Neural cell (in vitro differentiated cells): ENCODE data around the gene SPTSSA. TPM values are rescaled to one million over a fixed set of nuclear protein-coding genes. Genes with fewer than 3 reads are reported as not detected.

Experiments
- H2AFZ ChIP-seq: fragments of 200-600, 300-800 bp; sonication (generic), shearing (Covaris generic); 2 replicates; pipeline ENCODE4 v1.6.0; 2014; ENCODE audit warnings: low read depth, mild to moderate bottlenecking, antibody characterized with exemption, low read length, moderate library complexity
- H3F3A ChIP-seq: fragments of 200-600 bp; shearing (Covaris generic); 2 replicates; pipeline ENCODE4 v1.6.1; 2016; ENCODE audit warnings: mild to moderate bottlenecking, moderate library complexity, mixed read lengths, antibody characterized with exemption, low read length; ENCODE audit not compliant: insufficient read depth, poor library complexity, severe bottlenecking
- H3K27ac ChIP-seq: fragments of 200-600, 300-800 bp; sonication (generic), shearing (Covaris generic); 2 replicates; pipeline ENCODE4 v1.5.1; 2014; ENCODE audit warnings: mild to moderate bottlenecking, low read length, moderate library complexity
- H3K27me3 ChIP-seq: fragments of 300-800, 200-600 bp; sonication (generic), shearing (Covaris generic); 2 replicates; pipeline ENCODE4 v1.6.0; 2014; ENCODE audit warnings: mild to moderate bottlenecking, low read depth, low read length, moderate library complexity; ENCODE audit not compliant: insufficient read depth
- H3K36me3 ChIP-seq: fragments of 300-800, 200-600 bp; sonication (generic), shearing (Covaris generic); 2 replicates; pipeline ENCODE4 v1.5.1; 2014; ENCODE audit warnings: mild to moderate bottlenecking, antibody characterized with exemption, low read length, moderate library complexity; ENCODE audit not compliant: insufficient read depth
- H3K4me2 ChIP-seq: fragments of 300-800, 200-600 bp; sonication (generic), shearing (Covaris generic); 2 replicates; pipeline ENCODE4 v1.6.0; 2014; ENCODE audit warnings: mild to moderate bottlenecking, low read length
- H3K4me3 ChIP-seq: fragments of 300-800, 200-600 bp; sonication (generic), shearing (Covaris generic); 2 replicates; pipeline ENCODE4 v1.5.1; 2014; ENCODE audit warnings: mild to moderate bottlenecking, low read length, moderate library complexity
- H3K79me2 ChIP-seq: fragments of 200-600 bp; shearing (Covaris generic); replicated peaks from 2 replicates; pipeline ENCODE4 v1.6.0; 2014; ENCODE audit warnings: mild to moderate bottlenecking, low read length, moderate library complexity; ENCODE audit not compliant: insufficient read depth
- H3K9ac ChIP-seq: fragments of 300-800, 200-600 bp; sonication (generic), shearing (Covaris generic); 2 replicates; pipeline ENCODE4 v1.6.1; 2016; ENCODE audit warnings: mild to moderate bottlenecking, low read length, mixed read lengths
- H3K9me2 ChIP-seq: fragments of 200-600 bp; shearing (Covaris generic); 2 replicates; pipeline ENCODE4 v1.6.1; 2016; ENCODE audit warnings: mild to moderate bottlenecking, low read length, mixed read lengths; ENCODE audit not compliant: insufficient read depth
- H3K9me3 ChIP-seq: fragments of 200-600, 300-800 bp; sonication (generic), shearing (Covaris generic); 2 replicates; pipeline ENCODE4 v1.6.1; 2016; ENCODE audit warnings: mild to moderate bottlenecking, mixed run types, low read length, moderate library complexity, mixed read lengths
- H4K20me1 ChIP-seq: fragments of 200-600 bp; shearing (Covaris generic); 2 replicates; pipeline ENCODE4 v1.6.1; 2016; ENCODE audit warnings: mild to moderate bottlenecking, mixed run types; ENCODE audit not compliant: insufficient read depth
- CTCF ChIP-seq: fragments of 450-650 bp; IDR thresholded peaks from 2 replicates; pipeline ENCODE4 v1.5.1; 2014; ENCODE audit warnings: antibody characterized with exemption, mild to moderate bottlenecking, moderate library complexity; ENCODE audit not compliant: poor library complexity, severe bottlenecking
- EP300 ChIP-seq: fragments of 450-650 bp; conservative IDR thresholded peaks from 2 replicates; pipeline ENCODE4 v1.6.1; 2014; ENCODE audit warnings: antibody characterized with exemption, mild to moderate bottlenecking, moderate library complexity; ENCODE audit not compliant: poor library complexity, severe bottlenecking
- EZH2 ChIP-seq: fragments of 200-600, 300-800 bp; shearing (Covaris generic), sonication (generic); IDR thresholded peaks from 2 replicates; pipeline ENCODE4 v1.6.1; 2014; ENCODE audit warnings: antibody characterized with exemption, low read length, borderline replicate concordance, mild to moderate bottlenecking; ENCODE audit not compliant: insufficient read depth, poor library complexity, severe bottlenecking
- MXI1 ChIP-seq: fragments of 450-650 bp; conservative IDR thresholded peaks from 2 replicates; pipeline ENCODE4 v1.6.1; 2014; ENCODE audit warnings: antibody characterized with exemption, mild to moderate bottlenecking; ENCODE audit not compliant: poor library complexity, severe bottlenecking
- POLR2AphosphoS5 ChIP-seq: IDR thresholded peaks from 2 replicates; pipeline ENCODE4 v1.6.1; 2012
- RAD21 ChIP-seq: fragments of 450-650 bp; conservative IDR thresholded peaks from 2 replicates; pipeline ENCODE4 v1.6.1; 2014; ENCODE audit warnings: antibody characterized with exemption, mild to moderate bottlenecking, moderate library complexity
- REST ChIP-seq: IDR thresholded peaks from 2 replicates; pipeline ENCODE4 v1.6.1; 2012; ENCODE audit warnings: borderline replicate concordance
- TAF1 ChIP-seq: IDR thresholded peaks from 2 replicates; pipeline ENCODE4 v1.6.1; 2012; ENCODE audit warnings: low read depth
- polyA plus RNA-seq: library from polyadenylated mRNA; depleted of rRNA; stranded (reverse); fragments of >200 nt; gene quantifications from 2 replicates; pipeline ENCODE4 v1.2.3, GENCODE V29; 2014

Gene SPTSSA
- polyA plus RNA-seq, 1 donor from 2014 or later, result 16.0 TPM

- no peak overlapping the region for H3K9ac ChIP-seq
- H3K9me3 ChIP-seq, result no peaks in the 10 kb centered on the region
- H3K4me2 ChIP-seq, result no peak overlapping the region
- no peak overlapping the region for H3K4me3 ChIP-seq
- no peak for TF ChIP-seq MXI1
- no peak for TF ChIP-seq REST
- H3K79me2 ChIP-seq, result no peaks in the 10 kb centered on the region
- H2AFZ ChIP-seq, result no peak overlapping the region
- no peak overlapping the region for H3K27ac ChIP-seq
- H3K9me2 ChIP-seq, result no peaks in the 10 kb centered on the region
- H3K36me3 ChIP-seq, result no peaks in the 10 kb centered on the region
- no peaks in the 10 kb centered on the region for H3F3A ChIP-seq
- H4K20me1 ChIP-seq, result no peaks in the 10 kb centered on the region
- no peaks in the 10 kb centered on the region for H3K27me3 ChIP-seq
Measured at GRCh38 chr14:34436960-34437728, 24.9 kb downstream of the SPTSSA start.

- Histone ChIP-seq H3K9me3 (no peaks in the 10 kb centered on the region), H3K4me3 (no peak overlapping the region), H3K36me3 (no peaks in the 10 kb centered on the region), H4K20me1 (no peaks in the 10 kb centered on the region), H2AFZ (no peak overlapping the region), H3K27ac (no peak overlapping the region), H3K9me2 (no peaks in the 10 kb centered on the region), H3K79me2 (no peaks in the 10 kb centered on the region), H3K9ac (no peak overlapping the region), H3F3A (no peaks in the 10 kb centered on the region), H3K4me2 (no peak overlapping the region), H3K27me3 (no peaks in the 10 kb centered on the region)
- TF ChIP-seq CTCF, result no peak
- TF ChIP-seq TAF1, result no peak
- TF ChIP-seq POLR2AphosphoS5, result no peak
Measured at GRCh38 chr14:34436118-34436905, 25.7 kb downstream of the SPTSSA start.

GRCh38 chr14:34433957-34434356 is 28.1 kb downstream of the SPTSSA start:
- H3K27me3 ChIP-seq, result no peaks in the 10 kb centered on the region
- no peaks in the 10 kb centered on the region for H4K20me1 ChIP-seq
- no peak overlapping the region for H3K4me2 ChIP-seq
- no peaks in the 10 kb centered on the region for H3F3A ChIP-seq
- no peak overlapping the region for H3K9ac ChIP-seq
- H3K9me2 ChIP-seq, result no peaks in the 10 kb centered on the region
- no peak overlapping the region for H3K4me3 ChIP-seq
- H3K79me2 ChIP-seq, result no peaks in the 10 kb centered on the region
- no peaks in the 10 kb centered on the region for H3K36me3 ChIP-seq
- H3K9me3 ChIP-seq, result no peaks in the 10 kb centered on the region
- H3K27ac ChIP-seq, result no peak overlapping the region
- H2AFZ ChIP-seq, result no peak overlapping the region
- no peak for TF ChIP-seq REST
- no peak for TF ChIP-seq POLR2AphosphoS5
- TF ChIP-seq TAF1, result no peak
- TF ChIP-seq MXI1, result no peak
- TF ChIP-seq EP300, result no peak
- TF ChIP-seq RAD21, result no peak
- no peak for TF ChIP-seq CTCF
- no peak for TF ChIP-seq EZH2
